Activated T-cell treated with anti-CD3 and anti-CD28 coated beads for 1 hour (primary cell): ENCODE results near the gene KAZN.

Experiments
- DNase-seq: peaks from one replicate; pipeline ENCODE4 v3.0.0-alpha.2; 2020; ENCODE audit warnings: low read depth

Gene KAZN

GRCh38 chr1:14713077-14713476 lies 114.6 kb downstream of the KAZN start:
- no peak for DNase-seq

GRCh38 chr1:14715266-14715665 lies 116.8 kb downstream of the KAZN start:
- DNase-seq: no peak

- no peak for DNase-seq
Observed at GRCh38 chr1:14715802-14716201, 117.3 kb downstream of the KAZN start.

GRCh38 chr1:14716474-14716873 lies 118.0 kb downstream of the KAZN start:
- DNase-seq: no peak

GRCh38 chr1:14718476-14718875 lies 120.0 kb downstream of the KAZN start:
- DNase-seq: no peak

GRCh38 chr1:14723401-14723800 lies 124.9 kb downstream of the KAZN start:
- no peak for DNase-seq

- DNase-seq: no peak
Observed at GRCh38 chr1:14724246-14724645, 125.8 kb downstream of the KAZN start.

- DNase-seq: no peak
Observed at GRCh38 chr1:14724678-14725077, 126.2 kb downstream of the KAZN start.

- DNase-seq: no peak
Observed at GRCh38 chr1:14725238-14725637, 126.8 kb downstream of the KAZN start.

GRCh38 chr1:14725695-14726094 lies 127.2 kb downstream of the KAZN start:
- DNase-seq: no peak

GRCh38 chr1:14726606-14727005 lies 128.1 kb downstream of the KAZN start:
- no peak for DNase-seq

- no peak for DNase-seq
Observed at GRCh38 chr1:14728516-14728915, 130.0 kb downstream of the KAZN start.

GRCh38 chr1:14732728-14733047 lies 134.2 kb downstream of the KAZN start:
- no peak for DNase-seq

- no peak for DNase-seq
Observed at GRCh38 chr1:14733048-14733778, 134.7 kb downstream of the KAZN start.

GRCh38 chr1:14733779-14734140 lies 135.3 kb downstream of the KAZN start:
- no peak for DNase-seq

- no peak for DNase-seq
Observed at GRCh38 chr1:14735841-14736240, 137.4 kb downstream of the KAZN start.

- DNase-seq: no peak
Observed at GRCh38 chr1:14737561-14738094, 139.1 kb downstream of the KAZN start.

- no peak for DNase-seq
Observed at GRCh38 chr1:14738235-14738634, 139.8 kb downstream of the KAZN start.

- no peak for DNase-seq
Observed at GRCh38 chr1:14738647-14739046, 140.2 kb downstream of the KAZN start.

- no peak for DNase-seq
Observed at GRCh38 chr1:14739082-14739832, 140.8 kb downstream of the KAZN start.

GRCh38 chr1:14740016-14740415 lies 141.5 kb downstream of the KAZN start:
- no peak for DNase-seq

GRCh38 chr1:14741082-14741481 lies 142.6 kb downstream of the KAZN start:
- DNase-seq: no peak

- DNase-seq: no peak
Observed at GRCh38 chr1:14741532-14741931, 143.0 kb downstream of the KAZN start.
